ENCODE measurements around the gene DGLUCY.

DNA sequence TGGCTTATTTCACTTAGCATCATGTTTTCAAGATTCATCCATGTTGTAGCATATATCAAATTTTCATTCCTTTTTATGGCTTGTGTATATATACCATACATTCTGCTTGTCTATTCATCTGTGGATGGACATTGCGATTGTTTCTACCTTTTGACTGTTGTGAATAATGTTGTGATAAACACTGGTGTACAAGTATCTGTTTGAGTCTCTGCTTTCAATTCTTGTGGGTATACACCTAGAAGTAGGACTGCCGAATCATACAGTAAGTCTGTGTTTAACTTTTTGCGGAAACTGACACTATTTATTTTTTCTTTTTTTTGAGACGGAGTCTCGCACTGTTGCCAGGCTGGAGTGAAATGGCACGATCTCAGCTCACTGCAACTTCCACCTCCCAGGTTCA is 33.8 kb upstream of the DGLUCY start:
- no peak for TF ChIP-seq EZH2phosphoT487 (IDR thresholded peaks at IDR 0.05; ENCODE audit: insufficient read depth, low read depth)
- TF ChIP-seq EZH2 (IDR thresholded peaks at IDR 0.05; ENCODE audit: insufficient read depth, poor library complexity, severe bottlenecking): no peak

Data from GM23248 (cell line).